NCI-H146 treated with DMSO at 0.1 percent for 48 hours (cell line): ENCODE data around the gene NENF.
"Not testable (repeated sequence)": the region's sequence is repeated elsewhere in the genome, so short reads cannot be mapped to it uniquely, and the experiment has no call there.

Source experiments
- DNase-seq: peaks from one replicate; lab custom pipeline; 2025; ENCODE audit not compliant: unreplicated experiment; lab: John Stamatoyannopoulos, UW

NENF gene

GRCh38 chr1:212480711-212481437 is 48.2 kb downstream of the NENF start:
- not testable (repeated sequence) for DNase-seq

DNA sequence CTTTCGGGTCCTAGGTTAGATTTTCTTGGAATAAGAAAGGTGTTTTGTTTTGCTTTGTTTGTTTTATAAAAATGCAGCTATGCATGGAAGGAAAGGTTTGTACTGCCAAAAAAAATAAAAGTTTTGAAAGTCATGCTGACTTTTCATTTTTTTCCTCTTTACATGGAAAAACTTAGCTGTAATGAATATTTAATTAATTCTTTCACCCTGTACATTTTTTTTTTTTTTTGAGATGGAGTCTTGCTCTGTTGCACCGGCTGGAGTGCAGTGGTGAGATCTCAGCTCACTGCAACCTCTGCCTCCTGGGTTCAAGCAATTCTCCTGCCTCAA is 48.7 kb downstream of the NENF start:
- no peak for DNase-seq

- DNase-seq = no peak
These were observed 49.4 kb downstream of the NENF start for GRCh38 chr1:212482006-212482636.

DNA sequence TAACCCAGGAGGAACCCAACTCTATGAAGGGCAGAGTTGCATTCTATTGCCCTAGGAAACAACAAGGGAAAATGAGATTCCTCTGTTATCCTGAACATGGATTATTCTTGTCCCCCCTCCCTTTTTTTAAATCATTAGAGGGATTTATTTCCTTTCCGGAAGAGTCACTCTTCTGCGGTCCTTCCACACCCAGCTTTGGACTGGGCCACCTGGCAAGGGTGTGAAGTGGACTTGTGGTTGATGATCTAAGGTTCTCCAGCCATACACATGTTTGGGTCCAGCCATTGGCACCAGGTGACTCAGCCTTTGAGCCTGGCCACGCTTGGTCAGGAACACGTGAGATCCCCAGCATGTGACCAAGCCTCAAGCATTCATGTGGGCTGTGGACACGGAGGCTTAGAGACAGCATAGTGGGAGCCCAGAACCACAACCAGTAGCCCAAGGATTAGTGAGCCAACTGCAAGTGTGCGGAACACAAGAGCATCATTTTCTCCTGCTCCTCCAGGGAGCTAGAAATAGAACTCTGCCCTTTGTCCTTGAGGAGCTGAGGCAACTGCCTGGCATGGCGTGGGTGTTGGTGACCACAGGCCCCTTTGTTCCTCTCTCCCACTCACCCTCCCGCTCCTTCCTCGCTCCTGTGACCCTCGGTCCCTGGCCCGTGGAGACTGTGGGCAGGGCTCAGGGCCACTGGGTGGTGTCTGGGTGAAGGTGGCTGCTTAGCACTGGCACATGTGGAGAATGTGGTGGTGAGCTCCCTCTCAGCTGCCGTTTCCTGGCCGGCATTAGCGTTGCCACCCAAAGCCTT is 50.1 kb downstream of the NENF start:
- no peak for DNase-seq

DNA sequence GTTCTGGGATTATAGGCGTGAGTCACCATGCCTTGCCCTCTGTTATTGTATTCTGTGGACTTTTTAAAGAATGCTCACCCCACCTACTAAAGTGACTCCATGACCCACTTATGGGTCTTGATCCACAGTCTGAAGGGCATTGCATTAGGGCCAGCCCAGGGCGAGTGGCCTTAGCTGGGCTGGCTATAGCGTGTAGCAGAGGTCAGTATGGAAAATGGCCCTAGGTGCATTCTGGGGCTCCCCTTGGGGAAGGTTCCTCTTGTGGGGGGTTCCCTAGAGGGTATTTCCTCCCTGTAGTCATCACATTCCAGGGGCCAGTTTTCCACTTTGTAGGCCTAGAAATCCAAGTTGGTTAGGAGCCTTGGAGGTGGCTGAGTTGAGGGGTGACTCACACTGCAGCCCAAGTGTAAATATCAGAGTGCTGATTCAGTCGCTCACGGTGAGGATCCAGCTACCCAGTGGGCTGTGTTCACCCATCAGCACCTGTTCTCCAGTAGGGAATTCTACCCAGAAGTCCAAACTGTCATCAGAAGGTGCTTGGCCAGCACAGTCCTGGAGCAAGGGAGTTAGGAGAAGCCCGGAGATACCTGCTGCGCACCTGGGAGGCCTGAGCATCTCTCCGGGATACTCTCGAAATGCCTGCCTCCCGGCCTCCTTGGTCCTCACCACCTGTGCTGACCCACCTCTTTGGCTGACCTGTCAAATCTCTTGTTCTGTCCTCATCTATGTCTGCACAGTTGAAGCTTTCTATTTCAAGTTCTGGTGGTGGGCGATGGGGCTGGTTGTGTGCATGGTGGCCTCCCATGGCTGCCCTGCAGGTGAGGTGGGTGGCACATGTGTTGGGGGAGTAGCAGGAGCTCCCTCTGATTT is 52.2 kb downstream of the NENF start:
- DNase-seq = no peak

- no peak for DNase-seq
These were observed 52.8 kb downstream of the NENF start for GRCh38 chr1:212485571-212485912.

- peak; percentile 97 for DNase-seq
These were observed 53.3 kb downstream of the NENF start for GRCh38 chr1:212485913-212486618.

DNA sequence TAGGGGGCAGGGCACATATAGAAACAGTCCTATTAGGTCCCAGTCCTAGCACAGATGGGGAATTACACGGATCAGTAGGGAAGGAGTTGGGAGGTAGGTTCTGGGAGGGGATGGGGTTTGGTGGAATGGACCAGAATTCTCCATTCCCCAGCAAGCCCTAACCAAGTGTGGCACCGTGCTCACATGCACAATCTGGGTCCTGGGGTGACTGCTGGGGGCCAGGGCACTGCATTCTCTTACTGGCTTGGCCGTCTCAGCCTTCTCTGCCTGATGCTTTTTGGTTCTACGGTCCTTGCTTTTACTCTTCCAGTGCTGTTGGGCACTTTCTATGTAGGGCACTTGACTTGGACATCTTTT is 53.9 kb downstream of the NENF start:
- DNase-seq = no peak

DNA sequence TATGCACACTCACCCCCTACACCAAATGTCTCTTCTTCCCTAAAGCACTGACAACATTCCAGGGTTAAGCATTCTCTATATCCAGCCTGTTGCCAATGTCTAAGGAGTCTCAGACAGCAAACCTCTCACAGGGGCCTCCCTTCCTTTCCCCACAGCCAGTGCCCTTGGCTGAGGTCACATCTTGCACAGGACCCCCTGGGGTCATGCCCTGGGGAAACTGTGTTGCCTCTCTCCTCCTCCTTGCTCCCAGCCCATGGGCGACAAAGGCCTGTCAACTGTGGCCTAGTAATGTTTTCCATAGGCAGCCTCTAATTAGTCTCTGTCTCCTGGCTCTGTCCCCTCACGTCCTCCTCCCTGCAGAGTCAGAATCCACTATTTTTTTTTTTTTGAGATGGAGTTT is 54.6 kb downstream of the NENF start:
- peak; percentile 17 for DNase-seq

- no peak for DNase-seq
These were observed 55.2 kb downstream of the NENF start for GRCh38 chr1:212487774-212488435.

GRCh38 chr1:212488436-212489283 is 55.9 kb downstream of the NENF start:
- DNase-seq = no peak

DNA sequence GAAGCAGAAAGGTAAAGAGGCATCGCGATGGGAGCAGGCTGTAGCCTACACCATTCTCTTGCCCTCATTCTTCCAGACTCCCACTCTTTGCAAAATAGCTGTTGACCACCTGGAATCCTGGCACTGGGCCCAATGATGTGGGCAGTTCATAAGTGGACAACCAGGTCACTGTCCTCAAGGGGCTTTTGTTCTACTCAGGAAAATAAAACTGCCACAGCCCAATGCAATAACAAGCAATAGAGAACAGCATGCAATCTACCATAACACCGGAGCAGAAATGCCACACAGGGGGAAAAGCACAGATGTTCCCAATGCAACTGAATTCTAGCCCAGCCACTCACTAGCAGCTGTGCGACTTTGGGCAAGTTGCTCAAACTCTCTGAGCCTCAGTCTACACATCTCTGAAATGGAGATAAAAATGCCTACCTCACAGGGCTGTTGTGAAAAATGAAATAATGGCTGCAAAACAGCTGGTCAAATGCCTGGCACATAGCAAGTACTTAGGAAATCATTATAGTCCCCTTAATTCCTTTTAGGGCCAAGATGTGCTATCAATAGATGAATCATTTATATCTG is 56.7 kb downstream of the NENF start:
- DNase-seq = no peak

- peak; percentile 82 for DNase-seq
These were observed 57.6 kb downstream of the NENF start for GRCh38 chr1:212490276-212490675.

DNA sequence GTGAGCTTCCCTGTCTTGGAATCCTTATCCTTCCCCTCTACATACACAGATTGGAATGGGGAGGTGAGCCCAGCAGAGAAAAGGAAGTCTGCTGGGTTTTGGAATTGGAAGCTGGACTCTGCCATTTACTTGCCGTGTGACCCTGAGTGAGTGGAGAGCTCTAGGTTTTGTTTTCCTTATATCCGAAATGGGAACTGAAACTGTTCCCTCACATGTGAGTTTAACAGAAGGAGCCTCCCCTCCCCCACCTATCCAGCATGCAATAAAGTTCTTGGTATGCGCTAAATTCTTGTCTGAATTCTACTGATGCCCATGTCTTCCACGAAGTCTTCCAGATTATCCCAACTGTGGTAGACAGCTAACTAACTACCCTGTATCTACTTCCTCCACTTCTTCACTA is 58.7 kb downstream of the NENF start:
- DNase-seq = no peak
